GM18498 (cell line): ENCODE results near the gene FBXL15.
"Not testable (repeated sequence)": the region's sequence is repeated elsewhere in the genome, so short reads cannot be mapped to it uniquely, and the experiment has no call there.

Experiments used
- ATAC-seq: cut with Tn5 transposase; IDR thresholded peaks from one replicate; pipeline ENCODE4 v1.9.1; 2021; ENCODE audit warnings: mild to moderate bottlenecking, moderate library complexity; ENCODE audit not compliant: unreplicated experiment

FBXL15 gene

GRCh38 chr10:102452672-102453340 lies 32.2 kb downstream of the FBXL15 start:
- ATAC-seq: no peak

- no peak for ATAC-seq
Observed at GRCh38 chr10:102453502-102453901, 32.9 kb downstream of the FBXL15 start.

- not testable (repeated sequence) for ATAC-seq
Observed at GRCh38 chr10:102454662-102455487, 34.2 kb downstream of the FBXL15 start.

GRCh38 chr10:102455893-102456471 lies 35.3 kb downstream of the FBXL15 start:
- no peak for ATAC-seq

- no peak for ATAC-seq
Observed at GRCh38 chr10:102457591-102458150, 37.0 kb downstream of the FBXL15 start.

GRCh38 chr10:102458656-102459055 lies 38.0 kb downstream of the FBXL15 start:
- ATAC-seq: no peak

- ATAC-seq: peak; percentile 27
Observed at GRCh38 chr10:102460836-102461186, 40.2 kb downstream of the FBXL15 start.

GRCh38 chr10:102461187-102462054 lies 40.8 kb downstream of the FBXL15 start:
- peak; percentile 92 for ATAC-seq

- ATAC-seq: no peak
Observed at GRCh38 chr10:102462512-102463054, 41.9 kb downstream of the FBXL15 start.

- no peak for ATAC-seq
Observed at GRCh38 chr10:102463983-102464382, 43.3 kb downstream of the FBXL15 start.

- ATAC-seq: no peak
Observed at GRCh38 chr10:102465466-102465865, 44.8 kb downstream of the FBXL15 start.

GRCh38 chr10:102467318-102467717 lies 46.7 kb downstream of the FBXL15 start:
- no peak for ATAC-seq

- ATAC-seq: no peak
Observed at GRCh38 chr10:102467971-102468438, 47.4 kb downstream of the FBXL15 start.

GRCh38 chr10:102468683-102469082 lies 48.0 kb downstream of the FBXL15 start:
- no peak for ATAC-seq

- ATAC-seq: no peak
Observed at GRCh38 chr10:102470579-102471546, 50.2 kb downstream of the FBXL15 start.
